Transverse colon (tissue), 3 donors: ENCODE measurements around the gene ANKS1B.

Experiments used
- EP300 ChIP-seq: sonication (generic); formaldehyde crosslinking; IDR thresholded peaks from one replicate; pipeline ENCODE4 v1.6.1; 2017; ENCODE audit warnings: antibody characterized with exemption, low read depth
- TF ChIP-seq, protein P1 (sequence below), 5 experiments: fragments of 200-600 bp in 3 of 5; fragments of 450-650 bp in 2 of 5; sonication (generic) in 3 of 5; IDR thresholded peaks; 1 replicate in 2 of 5; 2 replicates in 3 of 5; pipeline ENCODE4 v1.5.1; 2016 to 2017; ENCODE audit warnings: antibody characterized with exemption in 5 of 5, inconsistent platforms in 3 of 5, mild to moderate bottlenecking in 2 of 5, moderate library complexity in 1 of 5

DNA sequence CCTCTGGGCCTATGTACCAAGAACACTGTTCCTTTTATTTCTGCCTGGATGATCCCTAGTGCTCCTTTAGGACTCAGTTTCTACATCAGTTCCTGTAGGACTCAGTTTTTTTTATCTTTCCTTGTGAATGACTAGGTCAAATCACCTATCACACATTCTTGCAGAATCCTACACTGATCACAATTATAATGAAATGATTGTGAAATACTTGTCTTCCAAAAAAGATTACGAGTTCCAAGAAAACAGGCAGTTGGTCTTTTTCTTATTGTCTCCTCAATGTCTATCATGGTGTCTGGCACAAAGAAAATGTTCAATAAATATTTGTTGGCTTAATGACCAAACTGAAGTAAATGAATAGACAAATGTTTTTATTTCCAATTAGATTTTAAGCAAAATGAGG, 432.7 kb downstream of the ANKS1B start:
- no peak for TF ChIP-seq EP300
- TF ChIP-seq, protein P1, sequence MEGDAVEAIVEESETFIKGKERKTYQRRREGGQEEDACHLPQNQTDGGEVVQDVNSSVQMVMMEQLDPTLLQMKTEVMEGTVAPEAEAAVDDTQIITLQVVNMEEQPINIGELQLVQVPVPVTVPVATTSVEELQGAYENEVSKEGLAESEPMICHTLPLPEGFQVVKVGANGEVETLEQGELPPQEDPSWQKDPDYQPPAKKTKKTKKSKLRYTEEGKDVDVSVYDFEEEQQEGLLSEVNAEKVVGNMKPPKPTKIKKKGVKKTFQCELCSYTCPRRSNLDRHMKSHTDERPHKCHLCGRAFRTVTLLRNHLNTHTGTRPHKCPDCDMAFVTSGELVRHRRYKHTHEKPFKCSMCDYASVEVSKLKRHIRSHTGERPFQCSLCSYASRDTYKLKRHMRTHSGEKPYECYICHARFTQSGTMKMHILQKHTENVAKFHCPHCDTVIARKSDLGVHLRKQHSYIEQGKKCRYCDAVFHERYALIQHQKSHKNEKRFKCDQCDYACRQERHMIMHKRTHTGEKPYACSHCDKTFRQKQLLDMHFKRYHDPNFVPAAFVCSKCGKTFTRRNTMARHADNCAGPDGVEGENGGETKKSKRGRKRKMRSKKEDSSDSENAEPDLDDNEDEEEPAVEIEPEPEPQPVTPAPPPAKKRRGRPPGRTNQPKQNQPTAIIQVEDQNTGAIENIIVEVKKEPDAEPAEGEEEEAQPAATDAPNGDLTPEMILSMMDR (IDR thresholded peaks at IDR 0.05), result no peak
